CD4-positive, alpha-beta T cell (primary cell): ENCODE results near the gene CCND3. TPM values are rescaled to one million over a fixed set of nuclear protein-coding genes. Genes with fewer than 3 reads are reported as not detected.
A peak's percentile ranks its signal among the peaks of the same experiment; 100 is the strongest.

Experiments used
- ATAC-seq: fragments of 200-7000 bp; cut with Tn5 transposase; one replicate; pipeline ENCODE4 v1.10.0; 2022; ENCODE audit warnings: mild to moderate bottlenecking; ENCODE audit not compliant: poor library complexity
- CTCF ChIA-PET: fragments of 350-600 bp; sonication (Branson Sonifier 250); formaldehyde crosslinking; loops from one replicate; lab custom pipeline; 2021; ENCODE audit warnings: antibody characterized with exemption, inconsistent platforms; lab: Charles Lee
- POLR2A ChIA-PET: fragments of 350-600 bp; sonication (Branson Sonifier 250); formaldehyde crosslinking; loops from one replicate; lab custom pipeline; 2021; ENCODE audit warnings: antibody characterized with exemption, inconsistent platforms; lab: Charles Lee
- DNase-seq, 14 experiments: peaks; one replicate each; pipeline ENCODE4 v3.0.0-alpha.2; 2013 to 2020; ENCODE audit warnings: mixed read lengths in 2 of 14
- H3K27ac ChIP-seq, 2 donors: one replicate each; pipeline versions ENCODE4 v1.5.1 to v1.7.0; 2013; ENCODE audit warnings: low read length in 2 of 2, low read depth in 1 of 2, mild to moderate bottlenecking in 1 of 2
- H3K27me3 ChIP-seq, 2 experiments: 1 replicate in 1 of 2; 2 replicates in 1 of 2; pipeline versions ENCODE4 v1.6.1 to v1.7.0; 2013; ENCODE audit warnings: low read length in 2 of 2, control low read depth in 1 of 2, mild to moderate bottlenecking in 1 of 2, moderate library complexity in 1 of 2; ENCODE audit not compliant: insufficient read depth in 2 of 2, control insufficient read depth in 1 of 2
- H3K36me3 ChIP-seq: one replicate; pipeline ENCODE4 v1.6.1; 2013; ENCODE audit warnings: low read length, control low read depth; ENCODE audit not compliant: insufficient read depth
- H3K4me1 ChIP-seq: one replicate; pipeline ENCODE4 v1.6.1; 2013; ENCODE audit warnings: low read length, control low read depth; ENCODE audit not compliant: insufficient read depth
- H3K4me3 ChIP-seq: one replicate; pipeline ENCODE4 v1.5.1; 2013; ENCODE audit warnings: mild to moderate bottlenecking, low read length, moderate library complexity
- H3K9me3 ChIP-seq, 2 experiments: 1 replicate in 1 of 2; 2 replicates in 1 of 2; pipeline versions ENCODE4 v1.6.1 to v1.7.0; 2013; ENCODE audit warnings: low read length in 2 of 2, mild to moderate bottlenecking in 2 of 2, control low read depth in 1 of 2, moderate library complexity in 1 of 2; ENCODE audit not compliant: control insufficient read depth in 1 of 2, insufficient read depth in 1 of 2
- H3K27ac Mint-ChIP-seq: one replicate; pipeline ENCODE4 v1.8.0; 2020; ENCODE audit warnings: mixed read lengths
- H3K27me3 Mint-ChIP-seq: one replicate; pipeline ENCODE4 v1.8.0; 2021; ENCODE audit warnings: mixed read lengths
- H3K36me3 Mint-ChIP-seq: one replicate; pipeline ENCODE4 v1.8.0; 2021; ENCODE audit warnings: low read depth, mixed read lengths
- H3K4me1 Mint-ChIP-seq: one replicate; pipeline ENCODE4 v1.8.0; 2021; ENCODE audit warnings: low read depth, mixed read lengths
- H3K4me3 Mint-ChIP-seq: one replicate; pipeline ENCODE4 v1.8.0; 2020; ENCODE audit warnings: mild to moderate bottlenecking, mixed read lengths
- H3K9me3 Mint-ChIP-seq: one replicate; pipeline ENCODE4 v1.8.0; 2020; ENCODE audit warnings: mixed read lengths
- intact Hi-C, 2 experiments: fragments of 100-400 bp; cut with DNase I in 1 of 2; cut with micrococcal nuclease in 1 of 2; formaldehyde crosslinking; loops; one replicate each; pipeline versions ENCODE4 v1.15.1 to v1.9.0; 2023 to 2025; cut with DNase I, micrococcal nuclease
- total RNA-seq, 174 experiments: library from RNA in 2 of 174; stranded (reverse) in 2 of 174; gene quantifications; one replicate each; pipeline ENCODE4 v1.2.3 and lab custom pipeline; 2021 to 2026
- TF ChIP-seq, protein P1 (sequence below): fragments of 200-600 bp; IDR thresholded peaks from one replicate; pipeline ENCODE4 v1.8.0; 2022; ENCODE audit warnings: antibody characterized with exemption, mild to moderate bottlenecking

The CCND3 gene
- total RNA-seq, 2 experiments from 2014 or later: 247 to 248 TPM

DNA sequence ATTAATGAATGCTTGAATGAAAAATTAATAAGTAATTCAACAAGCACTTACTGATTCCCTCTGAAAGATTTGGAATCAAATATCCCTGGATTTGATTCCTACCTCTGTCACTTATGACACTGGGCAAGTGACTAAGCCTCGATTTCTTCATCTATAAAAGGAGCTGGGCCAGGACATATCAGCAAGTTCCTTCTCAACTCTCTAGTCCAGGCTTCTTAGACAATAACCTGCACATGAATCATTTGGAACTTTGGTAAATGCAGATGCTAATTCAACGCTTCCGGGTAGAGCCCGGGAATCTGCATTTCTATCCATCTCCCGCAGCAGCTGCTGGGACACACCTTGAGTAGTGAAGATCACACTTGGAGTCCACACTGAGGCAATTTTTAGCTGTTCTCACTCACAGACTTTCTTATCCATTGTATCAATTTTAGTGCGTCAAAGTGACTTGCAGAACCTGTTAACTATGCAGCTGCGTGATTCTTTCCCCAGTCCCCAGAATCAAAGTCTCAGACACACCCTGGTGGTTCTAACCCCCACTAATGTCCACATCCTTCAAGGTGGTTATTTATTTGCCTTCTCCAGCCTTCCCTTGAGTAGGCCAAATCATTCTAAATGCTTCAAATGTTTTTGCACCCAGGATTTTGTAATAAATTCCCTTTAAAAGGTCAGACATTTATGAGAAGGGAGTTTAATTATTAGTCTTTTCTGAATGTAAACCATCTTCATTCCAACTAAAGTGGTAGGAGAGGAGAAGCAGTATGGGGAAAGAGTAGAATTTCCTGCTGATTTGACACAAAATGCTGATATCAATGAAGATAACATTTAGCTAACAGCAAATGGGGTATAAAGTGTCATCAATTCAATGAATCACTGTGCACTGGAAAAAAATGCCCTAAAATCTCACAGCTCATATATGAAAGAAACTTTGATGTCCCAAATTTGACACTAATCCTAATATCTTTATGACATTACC lies 26.0 kb upstream of the CCND3 start:
- Mint-ChIP-seq H3K4me3 (peak overlapping the region; percentile 54), H3K27me3 (no peaks in the 10 kb centered on the region), H3K27ac (peak overlapping the region; percentile 68), H3K36me3 (peaks cover 73% of the 10 kb centered on the region), H3K9me3 (no peaks in the 10 kb centered on the region), H3K4me1 (peaks cover 78% of the 10 kb centered on the region)
- intact Hi-C loops: no loop called here
- Histone ChIP-seq H3K9me3 (no peaks in the 10 kb centered on the region), H3K4me3 (no peak overlapping the region), H3K36me3 (peaks cover 43% of the 10 kb centered on the region), H3K27ac (no peak overlapping the region), H3K4me1 (peaks cover 68% of the 10 kb centered on the region), H3K27me3 (no peaks in the 10 kb centered on the region)
- POLR2A ChIA-PET: interaction anchor here (0.6 to 1.3 kb wide), 3 partner anchors 13 to 79 kb away, joined by 3 to 4 read pairs (median 3); no protein-coding TSS in a partner anchor
- DNase-seq (no peak), ATAC-seq (no peak)
- TF ChIP-seq, protein P1, sequence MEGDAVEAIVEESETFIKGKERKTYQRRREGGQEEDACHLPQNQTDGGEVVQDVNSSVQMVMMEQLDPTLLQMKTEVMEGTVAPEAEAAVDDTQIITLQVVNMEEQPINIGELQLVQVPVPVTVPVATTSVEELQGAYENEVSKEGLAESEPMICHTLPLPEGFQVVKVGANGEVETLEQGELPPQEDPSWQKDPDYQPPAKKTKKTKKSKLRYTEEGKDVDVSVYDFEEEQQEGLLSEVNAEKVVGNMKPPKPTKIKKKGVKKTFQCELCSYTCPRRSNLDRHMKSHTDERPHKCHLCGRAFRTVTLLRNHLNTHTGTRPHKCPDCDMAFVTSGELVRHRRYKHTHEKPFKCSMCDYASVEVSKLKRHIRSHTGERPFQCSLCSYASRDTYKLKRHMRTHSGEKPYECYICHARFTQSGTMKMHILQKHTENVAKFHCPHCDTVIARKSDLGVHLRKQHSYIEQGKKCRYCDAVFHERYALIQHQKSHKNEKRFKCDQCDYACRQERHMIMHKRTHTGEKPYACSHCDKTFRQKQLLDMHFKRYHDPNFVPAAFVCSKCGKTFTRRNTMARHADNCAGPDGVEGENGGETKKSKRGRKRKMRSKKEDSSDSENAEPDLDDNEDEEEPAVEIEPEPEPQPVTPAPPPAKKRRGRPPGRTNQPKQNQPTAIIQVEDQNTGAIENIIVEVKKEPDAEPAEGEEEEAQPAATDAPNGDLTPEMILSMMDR: no peak
- CTCF ChIA-PET: interaction anchor here (0.9 to 1.6 kb wide), 3 partner anchors 9 to 46 kb away, joined by 3 to 5 read pairs (median 3); partner anchors contain the start of genes BYSL and MED20

DNA sequence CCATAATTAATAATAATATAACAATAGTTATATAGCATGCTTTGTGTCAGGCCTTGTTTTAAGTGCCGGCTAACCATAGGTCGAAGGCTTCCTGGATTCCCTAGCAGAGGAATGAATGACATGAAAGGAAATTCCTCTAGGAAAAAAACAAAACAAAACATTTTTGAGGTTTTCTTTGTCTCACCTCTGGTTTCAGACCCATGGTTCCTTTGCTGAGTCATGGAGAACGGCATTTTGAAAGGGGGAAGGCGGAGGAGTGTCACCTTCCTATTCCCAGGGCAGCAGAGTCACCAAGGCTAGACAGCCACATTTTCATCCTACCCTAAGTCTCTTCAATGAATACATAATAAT lies 25.3 kb upstream of the CCND3 start:
- intact Hi-C loops: no loop called here
- DNase-seq: no peak
- CTCF ChIA-PET: interaction anchor here (0.9 to 1.7 kb wide), 3 partner anchors 10 to 46 kb away, joined by 3 to 6 read pairs (median 3); partner anchors contain the start of genes BYSL and MED20
- Mint-ChIP-seq H3K36me3 (peaks cover 70% of the 10 kb centered on the region), H3K27ac (peak overlapping the region; percentile 68), H3K4me1 (peaks cover 75% of the 10 kb centered on the region), H3K9me3 (no peaks in the 10 kb centered on the region), H3K27me3 (no peaks in the 10 kb centered on the region), H3K4me3 (no peak overlapping the region)
- no peaks in the 10 kb centered on the region for H3K9me3 ChIP-seq
- TF ChIP-seq, protein P1: no peak
- H3K27me3 ChIP-seq: no peaks in the 10 kb centered on the region
- no peak for ATAC-seq
- H3K4me1 ChIP-seq: peaks cover 71% of the 10 kb centered on the region
- POLR2A ChIA-PET: interaction anchor here (1.3 kb wide), 1 partner anchor 80 kb away, joined by 4 read pairs; no protein-coding TSS in a partner anchor
- no peak overlapping the region for H3K27ac ChIP-seq
- H3K36me3 ChIP-seq: peaks cover 44% of the 10 kb centered on the region
- no peak overlapping the region for H3K4me3 ChIP-seq

DNA sequence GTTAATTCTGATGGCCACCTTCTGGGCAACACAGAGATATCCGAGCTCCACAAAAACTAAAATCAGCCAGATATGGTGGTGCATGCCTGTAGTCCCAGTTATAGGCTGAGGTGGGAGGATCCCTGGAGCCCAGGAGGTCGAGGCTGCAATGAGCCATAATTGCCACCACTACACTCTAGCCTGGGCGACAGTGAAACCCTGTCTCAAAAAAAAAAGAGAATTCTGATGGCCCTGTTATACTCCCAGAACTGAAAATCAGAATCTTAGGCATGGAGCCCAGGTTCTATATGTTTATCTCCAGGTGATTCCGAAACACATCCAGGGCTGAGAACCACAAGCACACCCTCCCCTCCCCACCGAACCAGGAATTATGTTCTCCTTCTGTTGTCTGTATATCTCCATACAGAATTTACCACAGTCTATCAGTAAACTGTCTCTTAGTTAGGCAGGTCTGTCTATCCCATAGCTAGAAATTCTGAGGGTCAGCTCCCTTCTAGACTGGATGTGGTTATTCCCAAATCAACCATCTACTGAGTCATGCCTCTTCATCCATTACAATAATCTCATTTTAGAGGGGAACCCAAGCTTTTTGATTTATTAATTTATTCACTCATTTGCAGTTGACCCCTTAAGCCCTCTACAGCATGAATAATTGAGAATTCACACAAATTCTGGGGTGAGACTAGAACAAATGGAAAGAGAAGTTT lies 24.8 kb upstream of the CCND3 start:
- H3K4me1 ChIP-seq: peaks cover 72% of the 10 kb centered on the region
- Mint-ChIP-seq H3K9me3 (no peaks in the 10 kb centered on the region), H3K4me3 (no peak overlapping the region), H3K4me1 (peaks cover 80% of the 10 kb centered on the region), H3K27me3 (no peaks in the 10 kb centered on the region), H3K27ac (peak overlapping the region; percentile 68), H3K36me3 (peaks cover 73% of the 10 kb centered on the region)
- ChIA-PET POLR2A (interaction anchor here (0.6 to 1.4 kb wide), 3 partner anchors 9 to 179 kb away, joined by 3 read pairs; partner anchors contain the start of gene TOMM6), CTCF (interaction anchor here (1.7 kb wide), 1 partner anchor 23 kb away, joined by 6 read pairs; no protein-coding TSS in a partner anchor)
- intact Hi-C loops: no loop called here
- no peaks in the 10 kb centered on the region for H3K9me3 ChIP-seq
- H3K27ac ChIP-seq: no peak overlapping the region
- DNase-seq: no peak
- no peak overlapping the region for H3K4me3 ChIP-seq
- TF ChIP-seq, protein P1: no peak
- peaks cover 48% of the 10 kb centered on the region for H3K36me3 ChIP-seq
- no peaks in the 10 kb centered on the region for H3K27me3 ChIP-seq
- no peak for ATAC-seq
